Astrocyte (in vitro differentiated cells and primary cell): ENCODE measurements around the gene POU3F1.

ENCODE experiments used
- CTCF ChIP-seq: IDR thresholded peaks from 2 replicates; pipeline ENCODE4 v1.5.1; 2011; ENCODE audit warnings: low read depth, mild to moderate bottlenecking, inconsistent platforms, low read length, moderate library complexity; ENCODE audit not compliant: insufficient read depth
- EZH2 ChIP-seq: IDR thresholded peaks from 2 replicates; pipeline ENCODE4 v1.6.1; 2012; ENCODE audit warnings: mild to moderate bottlenecking, low read length, inconsistent platforms; ENCODE audit not compliant: insufficient read depth

GRCh38 chr1:38092256-38092655, 45.7 kb upstream of the POU3F1 start:
- TF ChIP-seq CTCF, result no peak
- no peak for TF ChIP-seq EZH2
